ENCODE results near the gene AGAP1.

AGAP1 gene

GRCh38 chr2:235572592-235572991 lies 78.7 kb downstream of the AGAP1 start:
- DNase-seq = no peak

GRCh38 chr2:235573331-235574221 lies 79.7 kb downstream of the AGAP1 start:
- no peak for DNase-seq

DNA sequence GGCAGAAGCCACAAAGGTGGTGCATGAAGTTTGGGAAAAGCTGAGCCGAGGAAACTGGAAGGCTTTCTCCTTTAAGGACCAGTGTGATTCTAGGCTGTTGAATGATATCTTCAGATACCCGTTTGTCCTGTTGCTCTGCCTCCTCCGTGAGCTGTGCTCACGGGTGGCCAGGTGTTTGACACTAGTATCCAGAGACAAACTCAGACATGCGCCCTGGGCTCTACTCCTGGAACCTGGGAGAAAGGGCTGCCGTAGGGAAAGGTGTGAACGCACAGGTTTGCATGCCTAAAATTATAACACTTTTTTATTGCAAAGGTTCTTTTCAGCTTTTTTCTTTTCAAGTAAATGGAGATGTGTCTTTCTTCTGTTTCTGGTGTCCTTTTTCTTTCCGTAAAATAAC lies 81.6 kb downstream of the AGAP1 start:
- no peak for DNase-seq

GRCh38 chr2:235575904-235576303 lies 82.1 kb downstream of the AGAP1 start:
- DNase-seq = no peak

- DNase-seq = no peak
Measured at GRCh38 chr2:235576337-235576910, 82.6 kb downstream of the AGAP1 start.

DNA sequence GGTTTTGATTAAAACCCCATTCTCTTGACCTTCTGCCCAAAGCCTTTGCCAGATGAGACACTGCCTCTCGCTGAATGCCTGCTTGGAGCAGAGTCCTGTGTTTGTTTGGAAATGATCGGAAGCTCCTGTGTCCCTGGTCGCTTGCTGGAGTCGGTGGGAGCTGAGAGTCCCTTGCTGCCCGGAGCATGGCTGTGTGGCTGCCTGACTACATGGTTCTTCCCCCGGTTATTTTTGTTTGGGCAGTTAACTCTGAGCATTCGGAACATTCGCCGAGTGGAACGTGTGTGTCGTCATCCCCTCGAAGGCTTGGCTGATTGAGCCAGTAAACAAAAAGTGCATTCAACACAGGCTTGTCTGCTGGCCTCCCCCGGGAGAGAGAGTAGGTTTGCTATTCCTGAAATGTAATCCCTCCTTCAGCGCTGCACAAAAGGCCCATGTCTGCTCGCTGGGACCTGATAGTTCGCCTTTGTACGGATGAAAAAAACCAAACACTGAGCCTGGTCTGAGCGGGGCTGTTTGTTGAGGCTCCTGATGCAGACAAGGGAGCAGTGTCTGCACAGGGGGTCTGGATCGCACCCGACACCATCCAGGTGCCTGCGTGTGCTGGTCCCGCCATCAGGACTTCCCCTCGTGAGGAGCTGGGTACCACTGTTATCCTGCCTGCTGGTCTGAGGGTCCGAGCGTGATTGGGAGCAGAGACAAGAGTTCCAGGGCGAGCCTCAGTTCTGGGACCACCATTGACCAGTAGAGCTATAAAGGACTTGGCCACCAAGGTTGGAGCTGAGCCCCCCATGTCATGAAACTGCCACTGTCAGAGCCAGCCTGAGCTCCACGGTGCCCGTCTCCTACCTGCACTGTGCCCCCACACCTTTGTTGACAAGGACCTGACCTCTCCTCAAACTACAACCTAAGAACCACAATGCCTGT lies 83.8 kb downstream of the AGAP1 start:
- no peak for DNase-seq

GRCh38 chr2:235579128-235579527 lies 85.3 kb downstream of the AGAP1 start:
- DNase-seq = no peak

DNA sequence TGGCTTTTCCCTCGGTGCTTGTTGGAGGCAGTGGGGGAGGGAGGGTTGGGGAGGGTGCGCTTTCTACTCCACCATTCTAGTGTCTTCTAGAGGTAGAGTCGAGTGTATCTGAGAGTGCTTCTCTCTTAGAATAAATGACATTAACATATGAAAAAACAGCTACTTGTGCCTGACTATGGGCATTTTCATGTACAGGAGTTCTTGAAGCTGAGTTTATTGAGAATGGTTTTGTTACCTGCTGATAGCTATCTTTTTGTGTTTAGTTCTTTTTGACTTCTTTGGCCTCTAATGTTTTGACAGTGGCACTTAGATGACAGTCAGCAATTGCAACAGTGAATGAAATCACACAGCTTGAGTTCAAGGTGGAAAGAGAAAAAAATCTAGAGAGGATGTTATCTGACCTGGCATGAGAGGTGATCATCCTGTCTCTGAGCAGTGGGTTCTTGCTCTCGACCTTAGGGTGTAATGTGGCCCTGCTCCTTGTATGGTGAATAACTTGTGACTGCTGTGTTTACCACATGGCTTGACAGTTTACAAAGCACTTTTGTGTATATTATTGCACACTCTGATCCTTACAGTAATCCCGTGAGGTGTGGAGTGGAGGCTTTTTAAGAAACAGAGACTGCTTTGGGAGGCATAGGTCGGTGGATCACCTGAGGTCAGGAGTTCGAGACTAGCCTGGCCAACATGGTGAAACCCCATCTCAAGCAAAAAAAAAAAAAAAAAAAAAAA lies 86.7 kb downstream of the AGAP1 start:
- DNase-seq = no peak

DNA sequence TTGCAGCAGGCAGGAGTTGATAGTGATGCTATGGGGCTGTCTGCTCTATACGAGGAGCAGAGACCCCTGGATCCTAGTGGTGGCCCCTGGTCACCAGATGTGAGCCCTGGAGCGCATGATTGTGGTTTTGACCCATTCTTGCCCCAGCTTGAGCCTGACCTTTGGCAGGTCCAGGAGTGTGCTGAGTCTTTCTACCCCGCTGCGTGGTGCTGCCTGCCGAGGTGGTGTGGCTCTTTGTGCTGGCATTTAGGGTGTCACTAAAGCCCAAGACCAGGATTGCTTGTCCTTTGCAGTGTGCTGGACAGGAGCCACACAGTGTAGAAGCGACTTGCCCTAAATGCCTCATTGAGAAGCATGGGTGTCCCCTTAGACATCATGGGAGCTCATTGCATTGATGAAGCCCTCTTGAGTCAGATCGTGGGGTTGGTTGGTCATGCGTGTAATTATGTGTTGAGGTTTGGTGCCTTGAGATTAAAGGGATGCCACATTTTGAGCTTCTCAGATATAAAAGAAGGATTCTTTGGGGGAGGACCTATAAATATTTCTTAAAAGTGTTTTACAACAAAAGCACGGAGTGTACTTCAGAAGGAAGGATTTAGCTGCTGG lies 88.3 kb downstream of the AGAP1 start:
- DNase-seq = no peak

GRCh38 chr2:235582729-235583128 lies 88.9 kb downstream of the AGAP1 start:
- no peak for DNase-seq

- DNase-seq = no peak
Measured at GRCh38 chr2:235583144-235583543, 89.3 kb downstream of the AGAP1 start.

DNA sequence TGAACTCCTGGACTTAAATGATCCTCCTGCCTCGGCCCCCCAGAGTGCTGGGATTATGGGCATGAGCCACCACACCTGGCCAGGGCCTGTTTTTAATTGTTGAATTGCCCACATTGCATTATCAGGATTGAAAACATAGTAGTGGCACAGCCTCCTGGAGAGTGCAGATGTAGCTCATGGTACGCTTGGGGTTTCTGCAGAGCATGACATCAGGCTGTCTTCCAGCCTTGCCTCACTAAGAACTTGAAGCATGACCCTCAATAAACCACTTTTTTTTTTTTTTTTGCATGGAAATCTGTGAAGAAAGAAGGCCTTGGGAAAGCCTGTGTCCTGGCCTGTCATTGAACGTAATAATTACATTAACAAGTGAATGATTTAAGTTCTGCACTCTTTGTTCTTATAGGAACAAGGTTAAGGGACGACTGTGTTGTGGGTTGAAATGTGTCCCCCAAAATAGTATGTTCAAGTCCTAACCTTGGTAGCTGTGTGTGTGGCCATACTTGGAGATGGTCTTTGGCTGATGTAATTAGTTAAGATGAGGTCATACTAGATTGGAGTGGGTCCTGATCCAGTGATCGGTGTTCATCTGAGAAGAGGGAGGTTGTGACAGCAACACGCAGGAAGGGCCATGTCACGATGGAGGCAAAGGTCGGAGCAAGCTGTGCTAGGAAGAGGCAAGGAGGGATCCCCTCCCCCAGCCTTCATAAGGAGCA lies 90.2 kb downstream of the AGAP1 start:
- DNase-seq = no peak

GRCh38 chr2:235584638-235585007 lies 90.8 kb downstream of the AGAP1 start:
- DNase-seq = no peak

- no peak for DNase-seq
Measured at GRCh38 chr2:235587202-235587601, 93.4 kb downstream of the AGAP1 start.

DNA sequence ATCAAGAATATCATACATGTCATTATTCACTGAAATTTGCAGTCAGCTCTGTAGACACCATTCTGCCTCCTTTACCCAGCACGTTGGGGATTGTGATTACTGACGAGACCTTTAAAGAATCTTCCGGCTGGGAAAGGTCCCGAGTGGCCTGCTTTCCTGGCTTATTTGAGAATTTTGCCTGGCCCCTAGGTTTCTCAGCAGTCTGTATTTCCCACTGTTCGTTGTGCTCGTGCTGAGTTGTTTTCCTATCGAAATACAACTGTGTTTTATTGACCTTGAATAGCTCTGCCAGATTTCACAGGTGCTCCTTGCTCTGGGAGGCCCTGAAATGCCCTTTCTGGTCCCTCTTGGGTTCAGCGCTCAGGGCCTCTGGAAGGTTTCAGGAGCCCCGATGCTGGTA lies 94.9 kb downstream of the AGAP1 start:
- DNase-seq = no peak

DNA sequence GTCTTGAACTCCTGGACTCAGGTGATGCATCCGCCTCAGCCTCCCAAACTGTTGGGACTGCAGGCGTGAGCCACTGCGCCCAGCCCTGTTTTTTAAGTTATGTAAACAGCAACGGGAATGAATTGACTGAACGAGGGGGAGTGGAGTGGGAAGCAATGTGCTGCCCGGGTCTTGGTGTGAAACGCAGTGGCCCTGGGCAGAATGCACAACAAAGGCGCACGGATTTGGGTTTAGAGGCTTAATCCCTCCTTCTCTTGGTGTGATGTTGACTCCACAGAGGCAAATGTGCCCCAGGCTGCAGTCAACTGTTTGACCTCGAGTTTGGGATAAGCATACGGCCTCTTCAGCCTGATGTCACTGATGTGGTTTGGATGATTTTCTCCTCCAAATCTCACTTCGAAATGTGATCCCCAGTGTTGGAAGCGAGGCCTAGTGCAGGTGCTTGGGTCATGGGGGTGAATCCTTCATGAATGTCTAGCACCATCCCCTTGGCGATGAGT lies 97.4 kb downstream of the AGAP1 start:
- no peak for DNase-seq

DNA sequence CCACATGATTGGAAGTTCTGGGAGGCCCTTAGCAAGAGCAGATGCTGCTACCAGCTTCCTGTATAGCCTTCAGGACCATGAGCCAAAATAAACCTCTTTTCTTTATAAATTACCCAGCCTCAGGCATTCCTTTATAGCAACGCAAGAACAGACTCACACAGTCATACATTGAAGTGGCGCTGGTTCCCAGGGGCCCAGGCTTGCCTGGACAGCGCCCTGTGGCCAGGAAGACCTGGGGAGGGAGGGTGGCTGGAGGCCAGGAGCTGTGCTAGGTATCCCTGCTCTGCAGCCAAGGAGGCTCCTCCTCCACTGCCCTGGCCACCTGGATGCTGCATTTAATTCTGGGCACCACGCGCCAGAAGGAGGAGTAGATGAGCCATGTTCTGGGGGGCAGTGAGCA lies 98.1 kb downstream of the AGAP1 start:
- no peak for DNase-seq

DNA sequence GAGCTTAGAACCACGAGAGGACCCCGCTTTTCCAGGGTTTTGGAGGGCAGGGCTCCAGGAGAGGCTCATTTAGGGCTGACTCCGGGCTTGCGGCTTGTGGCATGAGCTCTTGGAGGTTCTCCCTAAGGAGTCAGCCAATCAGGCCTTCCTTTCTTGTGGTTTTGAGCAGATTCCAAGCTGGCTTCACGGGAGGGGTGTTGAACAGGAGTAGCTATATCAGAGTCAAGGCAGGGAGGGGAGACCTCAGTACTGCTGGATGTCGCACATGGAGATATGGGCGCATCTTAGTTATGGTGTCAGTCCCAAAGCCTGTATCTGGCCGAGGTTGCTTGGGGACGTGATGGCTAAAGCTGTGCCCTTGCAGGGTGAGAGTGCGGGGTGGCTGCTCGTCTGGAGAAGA lies 98.6 kb downstream of the AGAP1 start:
- no peak for DNase-seq

DNA sequence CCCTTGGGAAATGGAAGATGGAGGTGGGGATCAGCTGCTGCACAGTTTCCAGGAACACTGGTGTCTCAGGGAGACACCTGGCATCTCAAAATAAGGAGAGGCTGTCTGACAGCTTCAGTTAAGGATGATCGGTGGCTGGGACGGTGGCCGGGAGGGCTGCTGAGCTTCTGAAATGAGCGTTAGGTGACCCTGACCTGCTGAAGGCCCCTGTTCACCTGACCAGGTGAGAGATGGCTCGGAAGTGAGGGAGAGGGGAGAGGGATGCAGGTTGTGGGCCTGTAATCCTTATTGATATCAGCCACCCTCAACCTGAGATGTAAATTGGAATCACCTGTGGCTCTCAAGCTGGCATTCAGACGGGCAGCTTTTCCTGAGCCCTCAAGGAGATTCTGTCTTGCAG lies 99.0 kb downstream of the AGAP1 start:
- DNase-seq = no peak

DNA sequence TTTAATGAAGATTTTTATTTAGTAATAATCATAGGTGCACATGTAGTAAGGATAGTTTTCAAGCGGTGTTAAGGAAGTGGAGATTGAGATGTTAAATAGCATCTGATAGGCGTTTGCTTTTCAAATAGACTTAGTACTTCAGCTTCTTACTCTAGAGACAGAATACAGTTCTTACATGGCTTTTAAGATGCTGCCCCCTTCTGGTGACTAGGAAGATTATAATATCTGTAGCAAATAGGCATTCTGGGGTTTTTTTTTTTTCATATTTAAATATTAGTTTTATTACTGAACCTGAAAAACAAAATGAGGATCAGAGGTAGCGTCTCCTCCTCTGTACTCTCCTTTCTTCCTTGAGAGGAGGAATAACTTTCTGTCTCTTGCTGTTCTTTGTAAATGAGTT lies 100.2 kb downstream of the AGAP1 start:
- DNase-seq = no peak

- DNase-seq = no peak
Measured at GRCh38 chr2:235594964-235595363, 101.1 kb downstream of the AGAP1 start.
